Endothelial cell of umbilical vein (primary cell): ENCODE measurements around the gene FOXP1. TPM values are rescaled to one million over a fixed set of nuclear protein-coding genes. Genes with fewer than 3 reads are reported as not detected.
"Not testable (repeated sequence)": the region's sequence is repeated elsewhere in the genome, so short reads cannot be mapped to it uniquely, and the experiment has no call there.

Experiments
- BruUV-seq: library from RNA; stranded (reverse); fragments of 400-500 nt; replicated peaks from 2 replicates; lab custom pipeline; 2021; lab: Mats Ljungman, UMichigan
- CTCF ChIA-PET: fragments of 300-600, 350-600 bp; sonication (Branson Sonifier 250); formaldehyde crosslinking; loops from one replicate; lab custom pipeline; 2021; ENCODE audit warnings: antibody characterized with exemption, inconsistent platforms; lab: Charles Lee
- POLR2A ChIA-PET: fragments of 300-600, 350-600 bp; sonication (Branson Sonifier 250); formaldehyde crosslinking; loops from one replicate; lab custom pipeline; 2021; ENCODE audit warnings: antibody characterized with exemption, inconsistent platforms; lab: Charles Lee
- DNase-seq: peaks from one replicate; pipeline ENCODE4 v3.0.0-alpha.2; 2011; ENCODE audit warnings: low read depth, low spot score
- FAIRE-seq: peaks from 2 replicates; lab custom pipeline; 2011; peaks lifted over from hg19 to GRCh38; lab: Jason Lieb, UNC
- H2AFZ ChIP-seq: 2 replicates; pipeline ENCODE4 v1.6.0; 2012; ENCODE audit warnings: low read depth, low read length, control low read depth, inconsistent platforms
- H3K27ac ChIP-seq: 2 replicates; pipeline ENCODE4 v1.5.1; 2011; ENCODE audit warnings: low read depth, mild to moderate bottlenecking, control low read depth, low read length, moderate library complexity; ENCODE audit not compliant: insufficient read depth
- H3K27me3 ChIP-seq, 2 experiments: 2 replicates each; pipeline versions ENCODE4 v1.6.0 to v1.6.1; 2011; ENCODE audit warnings: low read length in 2 of 2, mixed read lengths in 1 of 2; ENCODE audit not compliant: control insufficient read depth in 2 of 2, insufficient read depth in 2 of 2
- H3K36me3 ChIP-seq, 2 experiments: 2 replicates in 1 of 2; 3 replicates in 1 of 2; pipeline ENCODE4 v1.5.1; 2011; ENCODE audit warnings: low read length in 2 of 2, mild to moderate bottlenecking in 1 of 2, moderate library complexity in 1 of 2; ENCODE audit not compliant: control insufficient read depth in 2 of 2, insufficient read depth in 2 of 2; ENCODE audit errors: extremely low read depth in 1 of 2
- H3K4me1 ChIP-seq: 3 replicates; pipeline ENCODE4 v1.5.1; 2011; ENCODE audit warnings: mild to moderate bottlenecking, low read length; ENCODE audit not compliant: control insufficient read depth, insufficient read depth; ENCODE audit errors: extremely low read depth
- H3K4me2 ChIP-seq: 2 replicates; pipeline ENCODE4 v1.6.1; 2011; ENCODE audit warnings: low read length, control low read depth, mixed read lengths; ENCODE audit not compliant: insufficient read depth
- H3K4me3 ChIP-seq, 3 experiments: fragments of 200-600 bp in 1 of 3; sonication (generic), shearing (Covaris generic) in 1 of 3; replicated peaks in 1 of 3; 2 replicates each; pipeline ENCODE4 v1.5.1; 2011 to 2016; ENCODE audit warnings: control low read depth in 3 of 3, low read length in 3 of 3, mild to moderate bottlenecking in 2 of 3, inconsistent platforms in 1 of 3, low read depth in 1 of 3, moderate library complexity in 1 of 3; ENCODE audit not compliant: insufficient read depth in 1 of 3
- H3K79me2 ChIP-seq: 2 replicates; pipeline ENCODE4 v1.6.0; 2012; ENCODE audit warnings: low read length, inconsistent platforms; ENCODE audit not compliant: control insufficient read depth, insufficient read depth
- H3K9ac ChIP-seq: replicated peaks from 2 replicates; pipeline ENCODE3; 2011; ENCODE audit warnings: low read length, control low read depth; ENCODE audit not compliant: insufficient read depth; ENCODE audit errors: extremely low read depth
- H3K9me1 ChIP-seq: replicated peaks from 3 replicates; pipeline ENCODE4 v1.6.0; 2011; ENCODE audit warnings: mild to moderate bottlenecking, low read length; ENCODE audit not compliant: control insufficient read depth, insufficient read depth; ENCODE audit errors: extremely low read depth
- H3K9me3 ChIP-seq: replicated peaks from 2 replicates; pipeline ENCODE4 v1.5.1; 2012; ENCODE audit warnings: low read length, inconsistent platforms; ENCODE audit not compliant: control insufficient read depth, insufficient read depth
- H4K20me1 ChIP-seq: replicated peaks from 2 replicates; pipeline ENCODE3; 2011; ENCODE audit warnings: mild to moderate bottlenecking, low read length; ENCODE audit not compliant: control insufficient read depth, insufficient read depth; ENCODE audit errors: extremely low read depth
- GATA2 ChIP-seq: IDR thresholded peaks from 2 replicates; pipeline ENCODE4 v1.7.0; 2011; ENCODE audit warnings: low read depth, mild to moderate bottlenecking, moderate library complexity, mixed read lengths, low read length; ENCODE audit not compliant: insufficient read length, insufficient read depth
- JUN ChIP-seq: IDR thresholded peaks from 2 replicates; pipeline ENCODE4 v1.6.1; 2011; ENCODE audit warnings: borderline replicate concordance, low read depth; ENCODE audit not compliant: insufficient read length, insufficient read depth
- dilution Hi-C: fragments of 300-500 bp; cut with MboI; formaldehyde crosslinking; loops from one replicate; pipeline ENCODE4 v1.15.0; 2019; ENCODE audit warnings: low sequenced_read_pairs; ENCODE audit not compliant: extremely low pct_ligation_motif_present
- intact Hi-C: fragments of 100-400 bp; cut with micrococcal nuclease; formaldehyde crosslinking; loops from one replicate; pipeline ENCODE4 v1.10.0; 2022
- polyA plus RNA-seq, 4 experiments: library from polyadenylated mRNA; depleted of rRNA in 3 of 4; stranded (reverse) in 3 of 4; unstranded in 1 of 4; fragments of >200 nt; gene quantifications; 2 replicates each; pipeline versions ENCODE4 v1.2.1 to v1.2.3, GENCODE V29; 2011 to 2012; ENCODE audit warnings: missing spikeins in 1 of 4
- total RNA-seq: library from RNA; stranded (reverse); gene quantifications from 2 replicates; pipeline ENCODE4 v1.2.3, GENCODE V29; 2021

Gene FOXP1
- total and polyA plus RNA-seq, 2 donors (not counting 3 experiments of a cell fraction or from before 2014, with no cell fraction given) = 41.0 to 107 TPM

DNA sequence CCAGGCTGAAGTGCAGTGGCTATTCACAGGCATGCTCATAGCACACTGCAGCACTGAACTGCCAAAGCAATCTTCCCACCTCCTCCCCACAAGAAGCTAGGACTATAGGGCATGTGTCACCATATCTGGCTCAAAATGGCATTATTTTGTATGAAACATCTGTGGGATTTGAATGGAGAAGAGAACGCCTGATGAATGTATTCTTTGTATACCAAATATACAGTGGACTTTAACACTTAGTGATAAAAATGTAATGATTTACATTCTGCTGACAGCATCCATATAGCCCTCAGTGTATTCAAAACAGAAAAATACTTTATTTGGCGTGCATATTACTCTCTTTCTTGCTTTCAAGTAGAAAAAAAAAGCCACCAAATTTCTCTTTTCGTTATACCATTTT lies 257.8 kb downstream of the FOXP1 start:
- H3K9me1 ChIP-seq = no peaks in the 10 kb centered on the region
- no peak overlapping the region for H3K27ac ChIP-seq
- intact Hi-C loops (no loop called here), dilution Hi-C loops (no loop called here)
- no peaks in the 10 kb centered on the region for H3K9me3 ChIP-seq
- no peaks in the 10 kb centered on the region for H3K4me1 ChIP-seq
- no peaks in the 10 kb centered on the region for H3K79me2 ChIP-seq
- no peak overlapping the region for H3K4me2 ChIP-seq
- H3K9ac ChIP-seq = no peak overlapping the region
- BruUV-seq = no TSS peak
- no peaks in the 10 kb centered on the region for H4K20me1 ChIP-seq
- no peaks in the 10 kb centered on the region for H3K27me3 ChIP-seq
- no peak for TF ChIP-seq GATA2
- TF ChIP-seq JUN = no peak
- H3K36me3 ChIP-seq = no peaks in the 10 kb centered on the region
- POLR2A ChIA-PET = no interaction called here
- no peak overlapping the region for H3K4me3 ChIP-seq
- FAIRE-seq (no peak), DNase-seq (no peak)
- H2AFZ ChIP-seq = no peak overlapping the region
- CTCF ChIA-PET = interaction anchor here (1.1 to 1.3 kb wide), 2 partner anchors 13 to 72 kb away, joined by 4 to 5 read pairs; no protein-coding TSS in a partner anchor

DNA sequence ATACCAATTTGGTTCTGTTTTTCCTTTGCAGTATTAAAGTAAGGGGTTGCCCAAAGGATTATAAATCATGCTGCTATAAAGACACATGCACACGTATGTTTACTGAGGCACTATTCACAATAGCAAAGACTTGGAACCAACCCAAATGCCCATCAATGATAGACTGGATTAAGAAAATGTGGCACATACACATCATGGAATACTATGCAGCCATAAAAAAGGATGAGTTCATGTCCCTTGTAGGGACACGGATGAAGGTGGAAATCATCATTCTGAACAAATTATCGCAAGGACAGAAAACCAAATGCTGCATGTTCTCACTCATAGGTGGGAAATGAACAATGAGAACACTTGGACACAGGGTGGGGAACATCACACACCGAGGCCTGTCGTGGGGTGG lies 259.3 kb downstream of the FOXP1 start:
- BruUV-seq, H3K9ac ChIP-seq, CTCF ChIA-PET, H3K27me3 ChIP-seq, POLR2A ChIA-PET, H3K27ac ChIP-seq, H3K9me3 ChIP-seq, H4K20me1 ChIP-seq, H3K36me3 ChIP-seq, intact Hi-C loops, dilution Hi-C loops, DNase-seq, H3K4me1 ChIP-seq, FAIRE-seq, H3K9me1 ChIP-seq, H3K4me3 ChIP-seq, H3K79me2 ChIP-seq, H2AFZ ChIP-seq, H3K4me2 ChIP-seq: not testable (repeated sequence)
